Ishikawa (cell line): ENCODE data around the gene CNTNAP2.

ENCODE experiments used
- CEBPB ChIP-seq: IDR thresholded peaks from 2 replicates; pipeline ENCODE4 v1.6.1; 2012
- CREB1 ChIP-seq: IDR thresholded peaks from 2 replicates; pipeline ENCODE4 v1.6.1; 2012; ENCODE audit warnings: low read depth
- FOXM1 ChIP-seq: IDR thresholded peaks from 2 replicates; pipeline ENCODE4 v1.6.1; 2012; ENCODE audit warnings: low read depth, borderline replicate concordance
- MAX ChIP-seq: IDR thresholded peaks from 2 replicates; pipeline ENCODE4 v1.6.1; 2012
- RAD21 ChIP-seq: IDR thresholded peaks from 2 replicates; pipeline ENCODE4 v1.6.1; 2012; ENCODE audit warnings: low read depth
- TAF1 ChIP-seq: IDR thresholded peaks from 2 replicates; pipeline ENCODE4 v1.6.1; 2012; ENCODE audit warnings: low read depth, mild to moderate bottlenecking
- TEAD4 ChIP-seq: IDR thresholded peaks from 2 replicates; pipeline ENCODE4 v1.6.1; 2012
- USF1 ChIP-seq: IDR thresholded peaks from 2 replicates; pipeline ENCODE4 v1.6.1; 2012
- YY1 ChIP-seq: IDR thresholded peaks from 2 replicates; pipeline ENCODE4 v1.6.1; 2012; ENCODE audit warnings: low read depth

GRCh38 chr7:147089051-147089461, 972.5 kb downstream of the CNTNAP2 start:
- TF ChIP-seq FOXM1 (no peak), USF1 (no peak), TAF1 (no peak), YY1 (no peak), TEAD4 (no peak), RAD21 (no peak), MAX (no peak), CEBPB (no peak), CREB1 (no peak)
